ENCODE measurements around the gene LAMTOR1.
A peak's percentile ranks its signal among the peaks of the same experiment; 100 is the strongest.

Gene LAMTOR1

GRCh38 chr11:72119198-72119597 lies 16.1 kb upstream of the LAMTOR1 start:
- DNase-seq (ENCODE audit: low read depth): peak; percentile 39

DNA sequence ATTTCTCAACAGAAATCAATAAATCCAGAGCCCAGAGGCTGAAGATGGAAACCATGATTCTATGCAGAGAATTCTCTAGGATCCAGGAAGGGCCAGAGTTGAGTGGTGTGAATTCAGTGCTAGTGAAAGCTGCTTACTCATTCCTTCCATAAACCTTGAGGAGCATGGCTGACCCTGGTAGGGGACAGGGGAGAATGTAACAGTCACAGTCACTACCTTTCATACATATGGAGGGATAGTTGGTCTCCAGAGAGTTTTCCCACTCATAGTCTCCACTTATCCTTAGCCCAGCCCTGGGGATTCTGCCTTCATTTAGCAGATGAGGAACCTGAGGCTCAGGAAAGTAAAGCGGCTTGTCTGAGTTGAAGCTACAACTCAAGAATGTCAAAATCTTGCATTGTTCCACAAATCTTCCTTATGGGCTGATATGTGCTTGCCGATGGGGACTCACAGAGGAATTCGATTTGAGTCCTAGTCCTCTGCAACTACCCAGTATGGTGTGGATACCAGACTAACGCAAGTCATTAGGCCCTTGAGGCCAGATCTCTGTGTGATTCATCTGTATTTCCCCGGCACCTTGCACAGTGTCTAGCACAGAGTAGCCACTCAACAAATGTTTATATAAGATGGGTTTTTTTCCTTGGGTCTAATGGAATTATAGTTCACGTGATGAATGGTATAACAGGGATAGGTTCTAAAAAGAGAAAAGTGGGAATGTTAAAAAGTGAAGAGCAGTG lies 13.1 kb upstream of the LAMTOR1 start:
- DNase-seq (ENCODE audit: low read depth): no peak

- no peak for DNase-seq (ENCODE audit: low read depth)
These were observed 11.5 kb upstream of the LAMTOR1 start for GRCh38 chr11:72114570-72114969.

- peak; percentile 37 for DNase-seq (ENCODE audit: low read depth)
These were observed 10.1 kb upstream of the LAMTOR1 start for GRCh38 chr11:72112978-72113808.

DNA sequence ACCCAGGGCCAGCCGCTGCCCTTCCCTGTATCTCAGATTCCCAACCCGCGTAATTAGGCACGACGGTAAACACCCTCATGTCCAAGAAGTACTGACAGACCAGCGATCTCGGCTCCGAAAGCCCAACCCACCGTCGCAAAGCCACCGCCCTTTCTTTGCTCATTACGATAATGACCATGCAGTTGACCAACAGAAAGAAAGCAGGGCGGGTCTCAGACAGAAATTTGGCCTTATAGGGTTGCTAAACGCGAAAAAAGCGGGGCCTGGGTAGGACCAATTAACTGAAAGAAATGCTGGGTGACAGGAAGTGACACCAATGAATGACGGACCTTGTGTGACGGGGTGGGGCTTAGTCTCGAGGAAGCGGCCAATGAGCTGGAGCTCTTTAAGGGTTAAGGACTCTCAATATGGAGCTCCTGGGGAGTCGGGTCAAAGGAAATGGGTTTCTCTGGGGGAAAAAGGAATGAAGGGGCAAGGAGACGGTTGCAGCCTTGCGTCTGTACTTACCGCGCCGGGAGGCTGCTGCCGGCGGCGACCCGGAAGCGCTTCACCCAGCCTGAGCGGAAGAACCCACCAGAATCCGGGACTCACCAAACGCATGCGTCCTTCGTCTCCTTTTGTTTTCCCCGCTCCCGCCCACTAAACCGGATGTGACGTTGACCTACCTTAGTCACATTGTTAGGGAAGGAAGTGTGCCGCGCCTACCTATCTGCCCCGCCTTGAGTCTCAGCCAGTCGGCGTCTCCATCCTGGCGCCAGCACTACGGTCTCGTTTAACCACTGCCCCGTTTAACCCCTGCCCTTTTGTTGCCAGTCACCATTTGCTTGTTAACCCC lies 9.3 kb upstream of the LAMTOR1 start, which contains the start of gene ANAPC15:
Gene ANAPC15 (minus strand): TSS at position 553 of the 835 bp plus-strand sequence. CDS start 1,419 bp downstream, outside the sequence.
- DNase-seq (ENCODE audit: low read depth): peak; percentile 100

DNA sequence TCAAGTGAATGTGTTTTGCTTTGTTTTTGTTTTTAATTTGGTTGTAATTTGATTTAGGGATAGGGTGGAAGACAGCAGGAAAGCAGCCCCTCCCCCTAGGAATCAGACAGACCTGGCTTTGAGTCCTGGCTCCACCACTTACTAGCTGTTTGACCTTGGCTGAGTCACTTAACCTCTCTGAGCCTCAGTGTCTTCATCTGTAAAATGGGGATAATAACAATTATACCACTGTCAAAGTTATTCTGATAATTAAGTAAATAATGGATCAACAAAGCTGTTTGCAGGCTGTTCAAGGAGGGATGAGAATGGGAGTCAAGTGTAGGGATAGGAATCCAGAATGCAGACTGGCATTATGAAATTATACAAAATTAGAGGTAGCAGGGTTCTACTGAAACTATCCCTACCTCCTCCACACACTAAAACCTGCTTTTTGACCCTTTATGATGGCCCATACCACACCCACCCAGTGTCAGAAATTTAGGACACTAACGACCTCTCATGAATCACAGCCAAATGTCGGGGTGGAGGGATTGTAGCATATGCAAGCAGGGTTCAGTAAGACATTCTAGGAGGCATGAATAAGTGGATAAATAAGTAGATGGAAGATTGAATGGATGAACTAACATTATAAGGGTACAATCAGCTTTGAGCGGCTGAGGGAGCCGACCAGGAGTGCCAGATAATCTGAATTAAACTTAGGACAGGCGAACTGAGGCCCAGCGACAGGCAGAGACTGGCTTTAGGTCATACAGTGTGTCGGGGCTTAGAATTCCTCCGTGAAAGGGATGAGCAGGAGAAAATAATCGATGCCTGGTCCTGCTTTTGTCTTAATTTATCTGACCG lies 8.4 kb upstream of the LAMTOR1 start:
- DNase-seq (ENCODE audit: low read depth): no peak

GRCh38 chr11:72105888-72106287 lies 2.8 kb upstream of the LAMTOR1 start, which contains the start of gene TOMT:
Gene TOMT, plus strand, starts transcription at chr11:72105924. Its CDS starts 28 bp downstream, at chr11:72105952.
- DNase-seq (ENCODE audit: low read depth): no peak

DNA sequence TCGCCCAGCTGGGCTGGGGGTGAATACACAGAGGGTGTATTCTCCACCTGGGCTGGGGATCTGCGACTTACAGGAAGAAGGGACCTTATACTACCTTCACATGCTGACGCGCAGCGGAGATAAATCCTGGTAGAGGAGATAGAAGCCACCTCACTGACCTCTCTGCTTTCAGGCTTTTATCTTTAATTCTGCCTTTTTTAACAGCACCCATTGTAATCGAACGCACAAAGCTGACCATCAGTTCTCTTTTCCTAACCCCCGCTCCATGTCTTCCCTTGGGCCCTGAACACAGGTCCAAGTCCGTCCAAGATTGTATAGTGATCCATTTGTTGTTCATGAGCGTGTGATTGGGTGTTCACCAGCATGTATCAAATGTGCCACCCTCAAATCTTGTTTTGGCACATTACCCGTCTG lies 664 bp upstream of the LAMTOR1 start:
- DNase-seq (ENCODE audit: low read depth): no peak

DNA sequence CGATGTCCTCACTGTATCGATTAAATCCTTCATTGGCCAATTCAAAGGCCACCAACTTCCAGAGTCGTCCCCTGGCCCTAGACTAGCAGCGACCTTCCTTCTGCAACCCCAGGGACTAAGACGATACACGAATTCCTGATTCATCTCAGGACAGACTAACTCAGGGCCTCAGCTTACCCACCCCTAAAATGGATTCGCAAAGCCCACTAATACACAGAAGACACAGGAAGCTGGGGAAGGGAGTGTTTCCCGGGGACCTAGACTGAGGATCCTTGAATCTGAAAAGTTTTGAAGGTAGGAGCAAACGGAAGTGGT lies 509 bp downstream of the LAMTOR1 start:
- DNase-seq (ENCODE audit: low read depth): no peak

DNA sequence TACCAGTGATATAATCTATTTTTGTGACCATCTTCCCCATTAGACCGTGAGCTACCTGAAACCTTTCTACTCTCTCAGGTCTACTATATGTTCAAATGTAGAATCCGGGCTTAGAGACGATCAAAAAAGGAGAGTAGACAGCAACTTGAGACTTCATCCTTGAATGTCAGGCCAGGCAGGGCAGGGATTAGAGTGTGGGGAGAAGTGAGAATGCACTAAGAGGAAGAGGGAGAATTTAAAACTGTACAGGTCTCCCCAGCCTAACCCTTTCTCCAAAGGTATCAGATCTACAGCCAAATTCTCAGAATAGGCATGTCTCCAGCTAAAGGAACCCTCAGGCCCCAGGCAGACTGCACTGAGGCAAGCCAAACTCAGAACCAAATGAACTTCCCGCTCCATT lies 935 bp downstream of the LAMTOR1 start:
- no peak for DNase-seq (ENCODE audit: low read depth)

- no peak for DNase-seq (ENCODE audit: low read depth)
These were observed 2.6 kb downstream of the LAMTOR1 start for GRCh38 chr11:72100462-72100861.

DNA sequence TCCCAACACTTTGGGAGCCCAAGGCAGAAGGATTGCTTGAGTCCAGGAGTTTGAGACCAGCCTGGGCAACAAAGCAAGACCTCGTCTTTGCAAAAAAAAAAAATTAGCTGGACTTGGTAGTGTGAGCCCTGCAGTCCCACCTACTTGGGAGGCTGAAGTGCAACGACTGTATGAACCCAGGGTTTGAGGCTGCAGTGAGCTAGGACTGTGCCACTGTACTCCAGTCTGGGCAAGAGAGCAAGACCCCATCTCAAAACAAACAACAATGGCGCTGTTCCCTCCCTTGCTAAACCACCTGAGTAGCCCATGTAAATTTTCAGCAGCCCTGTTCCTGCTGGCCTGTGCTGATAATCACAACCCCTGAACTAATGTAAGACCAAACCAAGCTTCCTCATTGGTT lies 3.1 kb downstream of the LAMTOR1 start:
- no peak for DNase-seq (ENCODE audit: low read depth)

- no peak for DNase-seq (ENCODE audit: low read depth)
These were observed 4.4 kb downstream of the LAMTOR1 start for GRCh38 chr11:72098741-72099140.

GRCh38 chr11:72091292-72091691 lies 11.8 kb downstream of the LAMTOR1 start:
- peak; percentile 65 for DNase-seq (ENCODE audit: low read depth)

- DNase-seq (ENCODE audit: low read depth): peak; percentile 53
These were observed 14.9 kb downstream of the LAMTOR1 start for GRCh38 chr11:72088076-72088808.

- no peak for DNase-seq (ENCODE audit: low read depth)
These were observed 17.3 kb downstream of the LAMTOR1 start for GRCh38 chr11:72085621-72086351.

GRCh38 chr11:72084965-72085364 lies 18.1 kb downstream of the LAMTOR1 start:
- no peak for DNase-seq (ENCODE audit: low read depth)

DNA sequence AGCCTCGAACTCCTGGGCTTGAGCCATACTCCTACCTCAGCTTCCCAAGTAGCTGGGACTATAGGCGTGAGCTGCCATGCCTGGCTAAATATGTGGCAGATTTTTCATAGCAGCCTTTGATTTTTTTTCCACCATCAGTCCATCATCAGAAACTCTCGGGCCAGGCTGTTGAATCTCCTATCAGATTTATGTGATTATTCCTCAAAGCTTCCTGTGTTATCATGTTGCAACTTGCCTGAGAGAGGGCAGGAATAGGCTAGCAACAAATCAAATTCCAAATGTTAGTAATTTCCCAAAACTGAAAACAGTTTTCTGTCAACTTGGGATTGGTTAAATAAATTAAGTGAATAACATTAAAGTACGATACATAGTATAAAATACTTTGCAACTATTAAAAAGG lies 19.0 kb downstream of the LAMTOR1 start:
- no peak for DNase-seq (ENCODE audit: low read depth)

- no peak for DNase-seq (ENCODE audit: low read depth)
These were observed 19.7 kb downstream of the LAMTOR1 start for GRCh38 chr11:72083414-72083813.

DNA sequence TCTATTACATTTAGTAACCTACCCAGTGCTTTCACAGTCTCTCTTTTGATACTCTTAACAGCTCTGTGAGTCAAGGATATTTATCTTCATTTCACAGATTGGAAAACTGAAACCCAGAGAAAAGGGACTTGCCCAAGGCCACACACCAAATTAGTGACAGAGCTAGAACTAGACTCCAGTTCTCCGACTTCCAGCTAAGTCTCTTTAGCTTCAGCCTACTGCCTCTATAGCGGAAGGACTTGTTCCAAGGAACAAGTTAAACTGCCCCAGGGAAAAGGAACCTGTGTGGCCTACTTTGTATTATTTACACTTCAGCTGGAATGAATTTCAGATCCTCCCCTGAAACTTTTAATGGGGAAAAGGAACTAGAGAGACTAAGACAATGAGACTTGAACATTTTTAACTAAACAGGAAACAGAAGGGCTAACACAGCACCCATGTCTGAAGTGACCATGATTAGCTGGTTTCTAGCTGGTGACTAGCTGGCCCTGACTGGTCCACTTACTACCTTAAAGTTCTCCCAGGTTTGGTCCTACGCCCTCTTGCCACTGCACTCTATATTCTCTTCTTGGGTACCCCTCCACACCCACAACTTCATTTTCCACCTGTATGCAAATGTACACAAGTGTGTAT lies 21.2 kb downstream of the LAMTOR1 start:
- no peak for DNase-seq (ENCODE audit: low read depth)

Data from amniotic epithelial cell (primary cell).